Thyroid gland (tissue), 4 donors: ENCODE measurements around the gene ZCCHC13. TPM values are rescaled to one million over a fixed set of nuclear protein-coding genes. Genes with fewer than 3 reads are reported as not detected.
"Not testable (repeated sequence)": the region's sequence is repeated elsewhere in the genome, so short reads cannot be mapped to it uniquely, and the experiment has no call there.

Experiments used
- DNase-seq, 2 donors: peaks; one replicate each; pipeline ENCODE4 v3.0.0-alpha.2; 2019
- H3K27ac ChIP-seq, 3 donors: fragments of 200-600 bp; sonication (generic); 1 replicate in 2 of 3; 2 replicates in 1 of 3; pipeline ENCODE4 v1.5.1; 2016 to 2019; ENCODE audit warnings: mild to moderate bottlenecking in 1 of 3, moderate library complexity in 1 of 3
- H3K27me3 ChIP-seq: fragments of 200-600 bp; sonication (generic); one replicate; pipeline ENCODE4 v1.5.1; 2019
- H3K36me3 ChIP-seq, 2 donors: fragments of 200-600 bp; sonication (generic); one replicate each; pipeline ENCODE4 v1.5.1; 2016 to 2019
- H3K4me1 ChIP-seq, 2 donors: fragments of 200-600 bp; sonication (generic); one replicate each; pipeline ENCODE4 v1.5.1; 2017 to 2019
- H3K4me3 ChIP-seq, 3 donors: fragments of 200-600 bp; sonication (generic); replicated peaks in 1 of 3; 1 replicate in 2 of 3; 2 replicates in 1 of 3; pipeline ENCODE4 v1.5.1; 2016; ENCODE audit warnings: mild to moderate bottlenecking in 1 of 3
- H3K9me3 ChIP-seq: fragments of 200-600 bp; sonication (generic); one replicate; pipeline ENCODE4 v1.5.1; 2017
- POLR2A ChIP-seq, 2 donors: fragments of 450-650 bp; IDR thresholded peaks; one replicate each; pipeline ENCODE4 v1.6.1; 2017; ENCODE audit warnings: antibody characterized with exemption in 2 of 2, mild to moderate bottlenecking in 2 of 2, moderate library complexity in 1 of 2
- WGBS, 2 donors: methylation state at CpG; one replicate each; pipeline ENCODE4 v1.1.5; 2017; 5-methylcytosine and 5-hydroxymethylcytosine counted together
- intact Hi-C: fragments of 100-400 bp; cut with DNase I; formaldehyde crosslinking; loops from one replicate; pipeline ENCODE4 v1.15.1; 2023
- total RNA-seq, 4 donors: library from RNA; depleted of rRNA; stranded (reverse); fragments of >200 nt; gene quantifications; one replicate each; pipeline ENCODE4 v1.2.3, GENCODE V29; 2016
- TF ChIP-seq, protein P1 (sequence below), 6 experiments: fragments of 200-600 bp in 3 of 6; fragments of 450-650 bp in 3 of 6; sonication (generic) in 3 of 6; IDR thresholded peaks; one replicate each; pipeline ENCODE4 v1.5.1; 2016 to 2019; ENCODE audit warnings: antibody characterized with exemption in 6 of 6, mild to moderate bottlenecking in 2 of 6, inconsistent platforms in 1 of 6, moderate library complexity in 1 of 6

ZCCHC13 gene
- not detected for total RNA-seq

DNA sequence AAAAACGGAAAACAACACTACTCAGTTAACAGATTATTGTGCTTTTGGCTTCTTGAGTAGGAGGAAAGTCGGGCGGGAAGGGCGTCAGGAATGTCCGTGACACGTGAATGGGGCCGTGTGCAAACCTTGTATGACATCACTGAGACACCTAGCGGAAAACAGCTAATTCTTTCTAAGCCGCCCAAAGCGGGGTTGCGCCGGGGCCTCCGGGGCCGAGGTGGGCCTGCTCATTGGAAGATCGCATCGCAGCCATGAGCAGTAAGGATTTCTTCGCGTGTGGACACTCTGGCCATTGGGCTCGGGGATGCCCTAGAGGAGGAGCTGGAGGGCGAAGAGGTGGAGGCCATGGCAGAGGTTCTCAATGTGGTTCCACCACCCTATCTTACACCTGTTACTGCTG lies at the start of gene ZCCHC13:
ZCCHC13 (plus strand) TSS at position 165 of the 400 bp plus-strand sequence; CDS start at position 252, 87 bp downstream.
- Histone ChIP-seq H3K4me1 (no peaks in the 10 kb centered on the region), H3K9me3 (no peaks in the 10 kb centered on the region), H3K36me3 (no peaks in the 10 kb centered on the region), H3K4me3 (no peak within 1 kb of the TSS), H3K27me3 (no peaks in the 10 kb centered on the region), H3K27ac (no peak within 1 kb of the TSS)
- TF ChIP-seq POLR2A (IDR thresholded peaks at IDR 0.05) = no peak
- TF ChIP-seq, protein P1, sequence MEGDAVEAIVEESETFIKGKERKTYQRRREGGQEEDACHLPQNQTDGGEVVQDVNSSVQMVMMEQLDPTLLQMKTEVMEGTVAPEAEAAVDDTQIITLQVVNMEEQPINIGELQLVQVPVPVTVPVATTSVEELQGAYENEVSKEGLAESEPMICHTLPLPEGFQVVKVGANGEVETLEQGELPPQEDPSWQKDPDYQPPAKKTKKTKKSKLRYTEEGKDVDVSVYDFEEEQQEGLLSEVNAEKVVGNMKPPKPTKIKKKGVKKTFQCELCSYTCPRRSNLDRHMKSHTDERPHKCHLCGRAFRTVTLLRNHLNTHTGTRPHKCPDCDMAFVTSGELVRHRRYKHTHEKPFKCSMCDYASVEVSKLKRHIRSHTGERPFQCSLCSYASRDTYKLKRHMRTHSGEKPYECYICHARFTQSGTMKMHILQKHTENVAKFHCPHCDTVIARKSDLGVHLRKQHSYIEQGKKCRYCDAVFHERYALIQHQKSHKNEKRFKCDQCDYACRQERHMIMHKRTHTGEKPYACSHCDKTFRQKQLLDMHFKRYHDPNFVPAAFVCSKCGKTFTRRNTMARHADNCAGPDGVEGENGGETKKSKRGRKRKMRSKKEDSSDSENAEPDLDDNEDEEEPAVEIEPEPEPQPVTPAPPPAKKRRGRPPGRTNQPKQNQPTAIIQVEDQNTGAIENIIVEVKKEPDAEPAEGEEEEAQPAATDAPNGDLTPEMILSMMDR (IDR thresholded peaks at IDR 0.05) = no peak
- WGBS, 2 donors = 96 to 98% methylated on average over 18 to 20 of the region's 20 CpGs
- intact Hi-C loops = no loop called here
- DNase-seq = no peak

- H3K4me3 ChIP-seq, H3K27me3 ChIP-seq, H3K36me3 ChIP-seq, H3K9me3 ChIP-seq, H3K27ac ChIP-seq, intact Hi-C loops, DNase-seq, H3K4me1 ChIP-seq: not testable (repeated sequence)
- 86 to 100% methylated on average over 1 of the region's 1 CpG for WGBS, 2 donors
Observed at GRCh38 chrX:74258111-74258510, 45.9 kb upstream of the ZCCHC13 start.

- DNase-seq = no peak
- Histone ChIP-seq H3K36me3 (no peaks in the 10 kb centered on the region), H3K9me3 (no peaks in the 10 kb centered on the region), H3K27me3 (no peaks in the 10 kb centered on the region), H3K4me1 (no peaks in the 10 kb centered on the region), H3K27ac (no peak overlapping the region), H3K4me3 (no peak overlapping the region)
- 81 to 90% methylated on average over 2 to 3 of the region's 4 CpGs for WGBS, 2 donors
- TF ChIP-seq, protein P1 (IDR thresholded peaks at IDR 0.05) = no peak
- TF ChIP-seq POLR2A (IDR thresholded peaks at IDR 0.05) = no peak
- intact Hi-C loops = no loop called here
Observed at GRCh38 chrX:74259885-74260491, 44.0 kb upstream of the ZCCHC13 start.

DNA sequence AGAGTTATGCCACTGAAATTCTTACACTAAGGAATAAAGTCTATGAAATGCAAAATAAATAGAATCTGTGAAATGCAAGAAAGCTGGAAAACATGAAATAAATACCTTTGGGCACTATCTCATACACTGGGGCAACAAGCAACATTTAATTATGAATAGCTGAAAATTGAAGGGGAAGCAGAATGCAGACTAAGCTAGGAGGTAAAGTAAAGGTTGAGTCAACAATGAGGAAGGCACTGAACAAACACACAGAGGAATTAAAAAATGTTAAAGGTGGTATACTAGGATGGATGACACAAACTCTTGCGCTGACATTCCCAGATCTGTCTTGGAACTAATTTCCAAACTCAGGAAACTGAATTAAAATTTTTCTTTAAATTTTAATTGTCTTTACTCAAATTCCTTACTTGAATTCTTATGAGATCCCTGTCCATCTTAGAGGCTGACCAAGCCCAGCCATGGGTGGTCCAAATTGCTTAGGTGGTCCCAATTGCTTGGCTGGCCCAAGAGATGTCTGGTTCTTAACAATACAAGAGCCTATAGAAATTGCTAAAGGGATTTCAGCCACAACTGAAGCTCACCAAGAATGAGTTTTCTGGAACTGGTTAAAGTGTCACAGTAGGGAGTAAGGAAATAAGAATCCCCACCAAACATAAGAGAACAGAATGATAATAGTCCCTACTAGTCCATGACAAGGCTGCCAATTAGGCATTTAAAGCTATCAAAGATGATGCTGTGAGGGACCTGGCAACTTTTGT lies 41.3 kb upstream of the ZCCHC13 start:
- Histone ChIP-seq H3K9me3 (no peaks in the 10 kb centered on the region), H3K27me3 (no peaks in the 10 kb centered on the region), H3K27ac (no peak overlapping the region), H3K4me3 (no peak overlapping the region), H3K36me3 (no peaks in the 10 kb centered on the region), H3K4me1 (no peaks in the 10 kb centered on the region)
- DNase-seq = no peak
- no peak for TF ChIP-seq POLR2A (IDR thresholded peaks at IDR 0.05)
- TF ChIP-seq, protein P1 (IDR thresholded peaks at IDR 0.05) = no peak
- intact Hi-C loops = no loop called here
- WGBS, 2 donors = 95 to 100% methylated on average over 1 of the region's 1 CpG

- H3K4me3 ChIP-seq = no peak overlapping the region
- 94 to 95% methylated on average over 3 of the region's 3 CpGs for WGBS, 2 donors
- no peaks in the 10 kb centered on the region for H3K4me1 ChIP-seq
- no peaks in the 10 kb centered on the region for H3K27me3 ChIP-seq
- no peak overlapping the region for H3K27ac ChIP-seq
- H3K9me3 ChIP-seq = no peaks in the 10 kb centered on the region
- H3K36me3 ChIP-seq = peaks cover 0 to 3% of the 10 kb centered on the region in 2 donors
- TF ChIP-seq, protein P1 (IDR thresholded peaks at IDR 0.05) = no peak
- TF ChIP-seq POLR2A (IDR thresholded peaks at IDR 0.05) = no peak
- DNase-seq = no peak
- intact Hi-C loops = no loop called here
Observed at GRCh38 chrX:74270393-74270792, 33.6 kb upstream of the ZCCHC13 start.
